ENCODE measurements around the gene TEKT5. TPM values are rescaled to one million over a fixed set of nuclear protein-coding genes. Genes with fewer than 3 reads are reported as not detected.

The TEKT5 gene
- total RNA-seq, 4 donors from 2014 or later = not detected

GRCh38 chr16:10605636-10606035, 89.1 kb downstream of the TEKT5 start:
- no peak for ATAC-seq (ENCODE audit: low FRiP score)
- no peak for TF ChIP-seq CTCF (IDR thresholded peaks at IDR 0.05)
- DNase-seq (ENCODE audit: low spot score) = no peak

- DNase-seq (ENCODE audit: low spot score) (no peak), ATAC-seq (ENCODE audit: low FRiP score) (no peak)
- no peak for TF ChIP-seq CTCF (IDR thresholded peaks at IDR 0.05)
Observed at GRCh38 chr16:10601444-10602408, 93.0 kb downstream of the TEKT5 start.

- no peak for TF ChIP-seq CTCF (IDR thresholded peaks at IDR 0.05)
- DNase-seq (ENCODE audit: low spot score) (no peak), ATAC-seq (ENCODE audit: low FRiP score) (peak; percentile 32)
Observed at GRCh38 chr16:10600782-10601443, 93.8 kb downstream of the TEKT5 start.

- no peak for ATAC-seq (ENCODE audit: low FRiP score)
- no peak for TF ChIP-seq CTCF (IDR thresholded peaks at IDR 0.05)
- DNase-seq (ENCODE audit: low spot score) = no peak
Observed at GRCh38 chr16:10599626-10600025, 95.1 kb downstream of the TEKT5 start.

DNA sequence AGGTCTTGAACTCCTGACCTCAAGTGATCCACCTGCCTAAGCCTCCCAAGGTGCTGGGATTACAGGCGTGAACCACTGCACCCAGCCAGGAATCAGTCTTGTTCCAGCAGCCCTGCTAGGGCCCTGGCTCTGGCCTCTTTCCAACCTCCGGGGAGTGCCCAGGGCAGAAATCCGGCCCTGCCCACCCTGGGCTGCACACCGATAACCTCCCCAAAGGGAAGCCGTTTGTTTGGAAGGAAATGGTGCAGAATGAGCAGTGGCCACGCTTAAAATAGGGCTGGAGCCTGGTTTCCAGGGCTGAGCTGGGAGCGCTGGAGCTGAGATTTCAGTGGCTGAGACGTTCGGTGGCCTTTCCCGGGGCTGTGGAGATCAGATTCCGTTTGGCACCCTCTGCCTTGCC, 96.6 kb downstream of the TEKT5 start:
- DNase-seq (ENCODE audit: low spot score) (no peak), ATAC-seq (ENCODE audit: low FRiP score) (no peak)
- TF ChIP-seq CTCF (IDR thresholded peaks at IDR 0.05) = no peak

- ATAC-seq (ENCODE audit: low FRiP score) = no peak
- DNase-seq (ENCODE audit: low spot score) = no peak
- TF ChIP-seq CTCF (IDR thresholded peaks at IDR 0.05) = no peak
Observed at GRCh38 chr16:10597187-10597601, 97.5 kb downstream of the TEKT5 start.

Measured in omental fat pad (tissue), 4 donors.